ENCODE data around the gene CEP164. TPM values are rescaled to one million over a fixed set of nuclear protein-coding genes. Genes with fewer than 3 reads are reported as not detected.
"Not testable (repeated sequence)": the region's sequence is repeated elsewhere in the genome, so short reads cannot be mapped to it uniquely, and the experiment has no call there.

The CEP164 gene
- total RNA-seq, 2 donors from 2014 or later, result 46.7 to 52.6 TPM

DNA sequence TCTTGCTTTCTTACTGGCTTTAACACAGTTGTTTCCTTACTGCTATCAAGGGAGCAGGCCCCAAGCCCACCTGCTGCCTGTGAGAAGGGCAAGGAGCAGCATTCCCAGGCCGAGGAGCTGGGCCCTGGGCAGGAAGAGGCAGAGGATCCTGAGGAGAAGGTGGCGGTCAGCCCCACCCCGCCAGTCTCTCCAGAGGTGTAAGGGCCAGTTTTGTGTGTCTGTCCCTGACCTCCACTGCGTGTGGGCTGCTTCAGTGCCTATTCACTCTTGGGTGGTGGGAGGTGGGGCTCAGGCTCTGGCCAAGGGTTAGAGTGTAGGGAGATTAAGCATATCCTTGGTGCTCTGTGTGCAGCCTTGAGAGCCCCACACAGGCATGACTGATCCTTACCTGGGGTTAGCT is 55.1 kb downstream of the CEP164 start:
- Mint-ChIP-seq H3K36me3 (ENCODE audit: low read depth) (peaks cover 9% of the 10 kb centered on the region), H3K4me1 (peaks cover 3% of the 10 kb centered on the region), H3K27ac (no peak overlapping the region)

GRCh38 chr11:117384045-117384444 is 56.4 kb downstream of the CEP164 start:
- Mint-ChIP-seq H3K27me3 (no peaks in the 10 kb centered on the region), H3K4me1 (peaks cover 3% of the 10 kb centered on the region), H3K4me3 (no peak overlapping the region), H3K36me3 (ENCODE audit: low read depth) (peaks cover 9% of the 10 kb centered on the region), H3K27ac (no peak overlapping the region)
- DNase-seq (no peak), ATAC-seq (no peak)
- H3K9me3 ChIP-seq (ENCODE audit: control insufficient read depth, low read length, poor library complexity, severe bottlenecking), result no peaks in the 10 kb centered on the region

More for the DNA sequence above, 55.1 kb downstream of the CEP164 start:
- H3K9me3 ChIP-seq (ENCODE audit: control insufficient read depth, low read length, poor library complexity, severe bottlenecking), result no peaks in the 10 kb centered on the region
- Mint-ChIP-seq H3K4me3 (no peak overlapping the region), H3K27me3 (no peaks in the 10 kb centered on the region)
- DNase-seq, result no peak
- no peak for ATAC-seq

GRCh38 chr11:117385471-117385870 is 57.8 kb downstream of the CEP164 start:
- peaks cover 6% of the 10 kb centered on the region for H3K4me1 Mint-ChIP-seq
- DNase-seq (no peak), ATAC-seq (no peak)
- no peak overlapping the region for H3K4me3 Mint-ChIP-seq
- no peaks in the 10 kb centered on the region for H3K9me3 ChIP-seq (ENCODE audit: control insufficient read depth, low read length, poor library complexity, severe bottlenecking)
- peaks cover 14% of the 10 kb centered on the region for H3K36me3 Mint-ChIP-seq (ENCODE audit: low read depth)
- no peaks in the 10 kb centered on the region for H3K27me3 Mint-ChIP-seq
- peak overlapping the region; percentile 39 for H3K27ac Mint-ChIP-seq

DNA sequence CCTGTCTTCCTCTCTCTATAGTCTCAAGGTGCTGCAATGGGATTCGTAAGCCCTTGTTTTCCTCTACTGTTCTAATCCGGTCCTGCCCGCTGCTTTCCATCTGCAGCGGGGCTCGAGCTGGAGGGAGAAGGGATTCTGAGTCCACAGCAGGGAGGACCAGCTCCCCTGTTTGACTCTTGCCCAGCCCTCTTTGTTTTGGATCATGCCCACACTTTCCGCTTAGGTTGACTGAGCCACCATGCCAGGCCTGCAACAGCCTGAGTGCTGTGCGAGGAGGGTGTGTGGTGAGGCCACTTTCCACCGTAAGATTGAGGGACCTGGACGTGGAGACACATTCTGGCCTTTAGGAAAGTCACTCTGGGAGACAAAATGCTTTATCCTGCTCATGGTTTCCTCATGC is 58.3 kb downstream of the CEP164 start:
- ATAC-seq (no peak), DNase-seq (no peak)
- Mint-ChIP-seq H3K27me3 (no peaks in the 10 kb centered on the region), H3K4me3 (no peak overlapping the region), H3K36me3 (ENCODE audit: low read depth) (peaks cover 15% of the 10 kb centered on the region), H3K27ac (peak overlapping the region; percentile 39), H3K4me1 (peaks cover 6% of the 10 kb centered on the region)
- no peaks in the 10 kb centered on the region for H3K9me3 ChIP-seq (ENCODE audit: control insufficient read depth, low read length, poor library complexity, severe bottlenecking)

DNA sequence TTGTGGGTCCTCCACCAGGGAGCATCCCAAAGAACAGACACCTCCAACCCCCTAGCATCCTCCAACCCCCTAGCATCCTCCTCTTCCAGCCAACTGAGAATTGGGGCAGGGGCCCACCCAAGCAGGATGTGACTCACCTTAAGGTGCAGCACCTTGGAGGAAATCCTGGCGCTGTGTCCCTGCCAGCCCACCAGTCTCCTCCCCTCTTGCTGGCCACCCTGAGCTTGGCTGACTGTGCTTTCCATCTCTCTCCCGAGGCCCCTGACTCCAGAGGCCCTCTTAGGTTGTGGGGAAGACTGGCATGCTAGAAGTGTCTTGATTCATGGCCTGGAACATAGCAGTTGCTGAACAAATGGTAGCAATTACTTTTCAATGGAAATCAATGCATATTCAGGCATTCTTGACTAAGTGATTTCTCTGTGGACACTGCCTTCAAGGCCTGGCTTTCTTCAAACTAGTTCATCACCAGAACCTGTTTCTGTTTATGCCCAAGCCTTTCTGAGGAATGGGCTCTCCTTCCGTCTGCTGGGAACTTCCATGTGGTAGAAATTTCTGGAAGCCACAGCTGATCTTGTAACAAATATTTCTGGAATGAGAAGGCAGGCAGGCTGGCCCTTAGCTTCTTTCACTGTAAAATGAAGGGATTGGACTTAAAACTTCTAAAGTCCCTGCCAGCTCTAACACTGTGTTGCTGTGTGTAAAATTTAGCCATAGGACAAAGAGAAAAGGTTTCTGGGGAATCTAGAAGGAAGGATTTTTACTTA is 60.5 kb downstream of the CEP164 start:
- Mint-ChIP-seq H3K36me3 (ENCODE audit: low read depth) (peaks cover 15% of the 10 kb centered on the region), H3K27me3 (no peaks in the 10 kb centered on the region), H3K4me3 (no peak overlapping the region), H3K4me1 (peaks cover 6% of the 10 kb centered on the region), H3K27ac (no peak overlapping the region)
- H3K9me3 ChIP-seq (ENCODE audit: control insufficient read depth, low read length, poor library complexity, severe bottlenecking), result no peaks in the 10 kb centered on the region
- DNase-seq (no peak), ATAC-seq (no peak)

GRCh38 chr11:117390743-117391142 is 63.1 kb downstream of the CEP164 start:
- H3K9me3 ChIP-seq (ENCODE audit: control insufficient read depth, low read length, poor library complexity, severe bottlenecking), result no peaks in the 10 kb centered on the region
- peak overlapping the region; percentile 63 for H3K27ac Mint-ChIP-seq
- no peak for DNase-seq
- H3K36me3 Mint-ChIP-seq (ENCODE audit: low read depth), result peaks cover 16% of the 10 kb centered on the region
- ATAC-seq, result no peak
- H3K4me3 Mint-ChIP-seq, result no peak overlapping the region
- peaks cover 3% of the 10 kb centered on the region for H3K4me1 Mint-ChIP-seq
- H3K27me3 Mint-ChIP-seq, result no peaks in the 10 kb centered on the region

GRCh38 chr11:117391181-117391580 is 63.5 kb downstream of the CEP164 start:
- Mint-ChIP-seq H3K27ac (no peak overlapping the region), H3K27me3 (no peaks in the 10 kb centered on the region), H3K4me1 (peaks cover 3% of the 10 kb centered on the region), H3K36me3 (ENCODE audit: low read depth) (peaks cover 17% of the 10 kb centered on the region), H3K4me3 (no peak overlapping the region)
- no peaks in the 10 kb centered on the region for H3K9me3 ChIP-seq (ENCODE audit: control insufficient read depth, low read length, poor library complexity, severe bottlenecking)
- DNase-seq (no peak), ATAC-seq (no peak)

DNA sequence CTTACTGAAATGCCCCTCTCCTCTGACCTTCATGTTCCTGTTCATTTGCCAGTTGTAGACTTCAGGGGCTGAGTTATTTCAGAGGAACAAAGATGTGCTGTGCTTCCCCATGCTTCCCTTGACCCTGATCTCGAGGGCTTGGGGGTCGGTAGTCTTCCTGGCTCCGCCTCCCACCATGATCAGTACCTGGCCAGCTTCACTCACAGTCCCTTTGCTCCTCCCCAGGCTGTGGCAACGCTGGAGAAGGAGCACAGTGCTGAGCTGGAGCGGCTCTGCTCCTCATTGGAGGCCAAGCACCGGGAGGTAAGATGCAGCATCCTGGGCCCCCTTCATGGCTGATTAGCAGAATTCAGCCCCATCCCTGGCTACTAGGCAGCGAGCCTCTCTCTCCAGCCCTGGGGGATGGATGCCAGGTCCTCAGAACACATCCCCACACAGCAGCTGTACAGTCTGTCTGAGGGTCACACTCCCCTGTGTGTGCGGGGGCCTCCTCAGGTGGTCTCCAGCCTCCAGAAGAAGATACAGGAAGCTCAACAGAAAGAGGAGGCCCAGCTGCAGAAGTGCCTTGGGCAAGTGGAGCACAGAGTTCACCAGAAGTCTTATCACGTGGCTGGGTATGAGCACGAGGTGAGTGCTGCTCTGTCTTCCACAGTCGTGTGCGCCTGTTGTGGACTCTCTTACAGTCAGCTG is 64.5 kb downstream of the CEP164 start:
- ATAC-seq (no peak), DNase-seq (no peak)
- no peaks in the 10 kb centered on the region for H3K27me3 Mint-ChIP-seq
- no peak overlapping the region for H3K27ac Mint-ChIP-seq
- no peak overlapping the region for H3K4me3 Mint-ChIP-seq
- no peaks in the 10 kb centered on the region for H3K9me3 ChIP-seq (ENCODE audit: control insufficient read depth, low read length, poor library complexity, severe bottlenecking)
- H3K4me1 Mint-ChIP-seq, result peaks cover 3% of the 10 kb centered on the region
- H3K36me3 Mint-ChIP-seq (ENCODE audit: low read depth), result peaks cover 19% of the 10 kb centered on the region

GRCh38 chr11:117392979-117393378 is 65.3 kb downstream of the CEP164 start:
- H3K9me3 ChIP-seq (ENCODE audit: control insufficient read depth, low read length, poor library complexity, severe bottlenecking), result no peaks in the 10 kb centered on the region
- DNase-seq (no peak), ATAC-seq (no peak)
- peaks cover 24% of the 10 kb centered on the region for H3K36me3 Mint-ChIP-seq (ENCODE audit: low read depth)
- no peak overlapping the region for H3K27ac Mint-ChIP-seq
- H3K4me1 Mint-ChIP-seq, result peaks cover 3% of the 10 kb centered on the region
- H3K4me3 Mint-ChIP-seq, result no peak overlapping the region
- no peaks in the 10 kb centered on the region for H3K27me3 Mint-ChIP-seq

GRCh38 chr11:117394221-117394925 is 66.7 kb downstream of the CEP164 start:
- DNase-seq (no peak), ATAC-seq (no peak)
- H3K36me3 Mint-ChIP-seq (ENCODE audit: low read depth), result peaks cover 28% of the 10 kb centered on the region
- peaks cover 2% of the 10 kb centered on the region for H3K4me1 Mint-ChIP-seq
- H3K4me3 Mint-ChIP-seq, result no peak overlapping the region
- no peaks in the 10 kb centered on the region for H3K27me3 Mint-ChIP-seq
- H3K9me3 ChIP-seq (ENCODE audit: control insufficient read depth, low read length, poor library complexity, severe bottlenecking), result no peaks in the 10 kb centered on the region
- H3K27ac Mint-ChIP-seq, result no peak overlapping the region

DNA sequence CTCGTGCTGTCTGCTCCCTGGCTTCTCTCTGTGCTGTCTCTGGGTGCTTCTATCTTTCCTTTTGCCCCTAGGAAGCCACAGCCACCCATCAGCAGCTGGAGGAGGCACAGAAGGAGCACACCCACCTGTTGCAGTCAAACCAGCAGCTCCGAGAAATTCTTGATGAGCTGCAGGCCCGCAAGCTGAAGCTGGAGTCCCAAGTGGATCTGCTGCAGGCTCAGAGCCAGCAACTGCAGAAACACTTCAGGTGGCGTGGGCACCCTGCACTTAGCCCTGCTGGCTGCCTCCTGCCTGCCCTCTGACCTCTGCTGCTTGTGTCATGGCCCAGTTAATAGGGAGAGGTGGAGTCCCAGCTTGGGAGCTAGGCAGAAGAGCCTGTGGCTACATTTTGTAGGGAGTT is 67.8 kb downstream of the CEP164 start:
- Mint-ChIP-seq H3K4me1 (peaks cover 3% of the 10 kb centered on the region), H3K27me3 (no peaks in the 10 kb centered on the region), H3K4me3 (no peak overlapping the region), H3K36me3 (ENCODE audit: low read depth) (peaks cover 26% of the 10 kb centered on the region), H3K27ac (no peak overlapping the region)
- no peaks in the 10 kb centered on the region for H3K9me3 ChIP-seq (ENCODE audit: control insufficient read depth, low read length, poor library complexity, severe bottlenecking)
- no peak for DNase-seq
- no peak for ATAC-seq

DNA sequence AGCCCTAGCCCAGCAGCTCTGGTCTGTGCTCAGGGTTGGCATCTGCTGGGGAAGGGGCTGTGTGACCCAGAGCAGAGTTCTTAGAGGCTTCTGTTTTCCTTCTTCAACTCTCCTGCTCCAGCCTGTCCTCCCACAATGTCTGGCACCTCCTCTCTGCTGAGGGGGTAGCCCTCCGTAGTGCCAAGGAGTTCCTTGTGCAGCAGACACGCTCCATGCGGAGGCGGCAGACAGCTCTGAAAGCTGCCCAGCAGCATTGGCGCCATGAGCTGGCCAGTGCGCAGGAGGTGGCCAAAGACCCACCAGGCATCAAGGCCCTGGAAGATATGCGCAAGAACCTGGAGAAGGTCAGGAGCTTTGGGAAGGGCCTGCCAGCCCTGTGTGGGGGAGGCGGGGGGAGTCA is 69.3 kb downstream of the CEP164 start:
- Mint-ChIP-seq H3K27ac (no peak overlapping the region), H3K27me3 (no peaks in the 10 kb centered on the region), H3K4me3 (no peak overlapping the region), H3K4me1 (peaks cover 10% of the 10 kb centered on the region), H3K36me3 (ENCODE audit: low read depth) (peaks cover 27% of the 10 kb centered on the region)
- no peak for DNase-seq
- ATAC-seq, result no peak
- H3K9me3 ChIP-seq (ENCODE audit: control insufficient read depth, low read length, poor library complexity, severe bottlenecking), result no peaks in the 10 kb centered on the region

- DNase-seq; H3K27ac Mint-ChIP-seq; H3K27me3 Mint-ChIP-seq; ATAC-seq; H3K4me3 Mint-ChIP-seq; H3K9me3 ChIP-seq (ENCODE audit: control insufficient read depth, low read length, poor library complexity, severe bottlenecking): not testable (repeated sequence)
- peaks cover 28% of the 10 kb centered on the region for H3K36me3 Mint-ChIP-seq (ENCODE audit: low read depth)
- peaks cover 10% of the 10 kb centered on the region for H3K4me1 Mint-ChIP-seq
These were observed 71.0 kb downstream of the CEP164 start for GRCh38 chr11:117398618-117399017.
